IMR-90 (cell line): Measurements from ENCODE around the gene UBR4. TPM values are rescaled to one million over a fixed set of nuclear protein-coding genes. Genes with fewer than 3 reads are reported as not detected.

Experiments used
- ATAC-seq: fragments of 200-7000 bp; cut with Tn5 transposase; 2 replicates; pipeline ENCODE4 v1.9.1; 2020; ENCODE audit warnings: low read depth, mild to moderate bottlenecking, moderate library complexity
- BruUV-seq: library from RNA; stranded (reverse); fragments of 400-500 nt; replicated peaks from 2 replicates; lab custom pipeline; 2021; lab: Mats Ljungman, UMichigan
- CTCF ChIA-PET: fragments of 300-600 bp; formaldehyde crosslinking; extraction: SDS; loops from one replicate; lab custom pipeline; 2021; ENCODE audit warnings: antibody characterized with exemption; lab: Yijun Ruan, JAX
- POLR2A ChIA-PET: fragments of 300-600 bp; sonication (Branson Sonifier 250); formaldehyde crosslinking; loops from one replicate; lab custom pipeline; 2022; ENCODE audit warnings: antibody characterized with exemption; ENCODE audit not compliant: unreplicated experiment; lab: Charles Lee
- DNase-seq: peaks from one replicate; pipeline ENCODE4 v3.0.0; 2013
- H2AFZ ChIP-seq: replicated peaks from 2 replicates; pipeline ENCODE3; 2013; ENCODE audit warnings: low read length, mild to moderate bottlenecking; ENCODE audit not compliant: poor library complexity
- H2AK5ac ChIP-seq: 2 replicates; pipeline ENCODE4 v1.6.1; 2013; ENCODE audit warnings: low read depth, low read length, inconsistent platforms
- H2AK9ac ChIP-seq: replicated peaks from 2 replicates; pipeline ENCODE3; 2013; ENCODE audit warnings: mild to moderate bottlenecking, low read depth, low read length, moderate library complexity; ENCODE audit not compliant: poor library complexity
- H2BK120ac ChIP-seq: 2 replicates; pipeline ENCODE4 v1.6.1; 2013; ENCODE audit warnings: low read depth, low read length, inconsistent platforms
- H2BK15ac ChIP-seq: 3 replicates; pipeline ENCODE4 v1.6.1; 2013; ENCODE audit warnings: low read depth, low read length, inconsistent platforms
- H2BK20ac ChIP-seq: 2 replicates; pipeline ENCODE4 v1.6.1; 2013; ENCODE audit warnings: low read depth, mild to moderate bottlenecking, inconsistent platforms, low read length, moderate library complexity
- H2BK5ac ChIP-seq: 2 replicates; pipeline ENCODE4 v1.6.1; 2013; ENCODE audit warnings: mild to moderate bottlenecking, low read depth, low read length, inconsistent platforms; ENCODE audit not compliant: poor library complexity, severe bottlenecking
- H3K14ac ChIP-seq: replicated peaks from 2 replicates; pipeline ENCODE4 v1.6.1; 2013; ENCODE audit warnings: low read depth, low read length, inconsistent platforms
- H3K18ac ChIP-seq: 2 replicates; pipeline ENCODE4 v1.6.1; 2013; ENCODE audit warnings: low read depth, low read length, control low read depth
- H3K23ac ChIP-seq: 2 replicates; pipeline ENCODE4 v1.6.1; 2013; ENCODE audit warnings: low read depth, low read length, inconsistent platforms
- H3K27ac ChIP-seq: 2 replicates; pipeline ENCODE4 v1.5.1; 2013; ENCODE audit warnings: mild to moderate bottlenecking, control low read depth, low read length; ENCODE audit not compliant: insufficient read depth
- H3K27me3 ChIP-seq: 2 replicates; pipeline ENCODE4 v1.6.1; 2013; ENCODE audit warnings: low read length; ENCODE audit not compliant: control insufficient read depth, insufficient read depth
- H3K36me3 ChIP-seq: 2 replicates; pipeline ENCODE4 v1.6.1; 2013; ENCODE audit warnings: low read length, mixed read lengths; ENCODE audit not compliant: control insufficient read depth, insufficient read depth
- H3K4ac ChIP-seq: 2 replicates; pipeline ENCODE4 v1.6.1; 2013; ENCODE audit warnings: low read depth, low read length, inconsistent platforms
- H3K4me1 ChIP-seq: 2 replicates; pipeline ENCODE4 v1.6.1; 2013; ENCODE audit warnings: low read length, mixed read lengths; ENCODE audit not compliant: control insufficient read depth, insufficient read depth
- H3K4me2 ChIP-seq: 2 replicates; pipeline ENCODE4 v1.6.1; 2013; ENCODE audit warnings: low read depth, mild to moderate bottlenecking, control low read depth, low read length, moderate library complexity
- H3K4me3 ChIP-seq: 2 replicates; pipeline ENCODE4 v1.5.1; 2013; ENCODE audit warnings: low read depth, mild to moderate bottlenecking, control low read depth, low read length, moderate library complexity; ENCODE audit not compliant: insufficient read depth
- H3K56ac ChIP-seq: 2 replicates; pipeline ENCODE4 v1.6.1; 2013; ENCODE audit warnings: low read length, inconsistent platforms; ENCODE audit not compliant: insufficient read depth; ENCODE audit errors: extremely low read depth
- H3K79me1 ChIP-seq, 2 experiments: 2 replicates each; pipeline ENCODE4 v1.6.1; 2013; ENCODE audit warnings: low read length in 2 of 2, inconsistent platforms in 1 of 2, low read depth in 1 of 2
- H3K9ac ChIP-seq: 2 replicates; pipeline ENCODE4 v1.6.1; 2013; ENCODE audit warnings: low read depth, low read length, control low read depth
- H3K9me1 ChIP-seq: 2 replicates; pipeline ENCODE4 v1.6.1; 2013; ENCODE audit warnings: low read length, inconsistent platforms; ENCODE audit not compliant: insufficient read depth
- H3K9me3 ChIP-seq: 2 replicates; pipeline ENCODE4 v1.6.1; 2013; ENCODE audit warnings: low read length; ENCODE audit not compliant: control insufficient read depth, insufficient read depth
- H4K20me1 ChIP-seq: 2 replicates; pipeline ENCODE4 v1.6.1; 2013; ENCODE audit warnings: low read length, inconsistent platforms; ENCODE audit not compliant: insufficient read depth
- H4K5ac ChIP-seq: 2 replicates; pipeline ENCODE4 v1.6.1; 2013; ENCODE audit warnings: mild to moderate bottlenecking, low read depth, low read length, control low read depth
- H4K8ac ChIP-seq, 2 experiments: 2 replicates each; pipeline ENCODE4 v1.6.1; 2013; ENCODE audit warnings: low read depth in 2 of 2, low read length in 2 of 2, control low read depth in 1 of 2, inconsistent platforms in 1 of 2
- H4K91ac ChIP-seq: 2 replicates; pipeline ENCODE4 v1.6.1; 2013; ENCODE audit warnings: low read depth, low read length, inconsistent platforms; ENCODE audit not compliant: insufficient read depth
- BHLHE40 ChIP-seq: fragments of 150-350 bp; IDR thresholded peaks from 2 replicates; pipeline ENCODE4 v1.6.1; 2016; ENCODE audit warnings: mild to moderate bottlenecking, low read depth, low read length
- CHD1 ChIP-seq: IDR thresholded peaks from 2 replicates; pipeline ENCODE4 v1.6.1; 2012; ENCODE audit warnings: low read depth, low read length, improper control_type of control experiment
- ELK1 ChIP-seq: fragments of 150-350 bp; IDR thresholded peaks from 2 replicates; pipeline ENCODE4 v1.6.1; 2016; ENCODE audit warnings: low read depth, mild to moderate bottlenecking, low read length, moderate library complexity, borderline replicate concordance
- FOS ChIP-seq: fragments of 150-350 bp; IDR thresholded peaks from 2 replicates; pipeline ENCODE4 v1.6.1; 2016; ENCODE audit warnings: low read depth, low read length
- MAZ ChIP-seq: IDR thresholded peaks from 2 replicates; pipeline ENCODE4 v1.6.1; 2012; ENCODE audit warnings: low read depth, mild to moderate bottlenecking, low read length, improper control_type of control experiment, moderate library complexity, borderline replicate concordance
- MXI1 ChIP-seq: IDR thresholded peaks from 2 replicates; pipeline ENCODE4 v1.6.1; 2012; ENCODE audit warnings: low read depth, mild to moderate bottlenecking, low read length, moderate library complexity, borderline replicate concordance
- NFE2L2 ChIP-seq: fragments of 150-350 bp; IDR thresholded peaks from 2 replicates; pipeline ENCODE4 v1.6.1; 2016; ENCODE audit warnings: low read depth, mild to moderate bottlenecking, low read length
- POLR2A ChIP-seq: IDR thresholded peaks from 2 replicates; pipeline ENCODE4 v1.6.1; 2012; ENCODE audit warnings: mild to moderate bottlenecking, low read depth, low read length
- RAD21 ChIP-seq: IDR thresholded peaks from 2 replicates; pipeline ENCODE4 v1.6.1; 2012; ENCODE audit warnings: low read length, improper control_type of control experiment
- RCOR1 ChIP-seq: IDR thresholded peaks from 2 replicates; pipeline ENCODE4 v1.6.1; 2012; ENCODE audit warnings: mild to moderate bottlenecking, low read length, improper control_type of control experiment; ENCODE audit not compliant: insufficient replicate concordance
- RFX5 ChIP-seq: IDR thresholded peaks from 2 replicates; pipeline ENCODE4 v1.8.0; 2012; ENCODE audit warnings: low read depth, mild to moderate bottlenecking, low read length, moderate library complexity
- SMC3 ChIP-seq: fragments of 150-350 bp; IDR thresholded peaks from 2 replicates; pipeline ENCODE4 v1.6.1; 2016; ENCODE audit warnings: low read depth, mild to moderate bottlenecking, antibody characterized with exemption, low read length, moderate library complexity
- WGBS, 2 experiments: methylation state at CpG; one replicate each; pipeline versions ENCODE4 v1.1.5 to v1.1.7; 2013; ENCODE audit warnings: missing lambda C conversion rate in 2 of 2; ENCODE audit not compliant: insufficient read length in 1 of 2; ENCODE audit errors: extremely low coverage in 2 of 2; 5-methylcytosine and 5-hydroxymethylcytosine counted together
- dilution Hi-C: fragments of 300-500 bp; cut with HindIII; formaldehyde crosslinking; loops from one replicate; pipeline ENCODE4 v1.14.3; 2018; ENCODE audit warnings: low sequenced_read_pairs; ENCODE audit not compliant: unreplicated experiment
- in situ Hi-C: fragments of 300-500 bp; cut with MboI; formaldehyde crosslinking; loops from 3 replicates; pipeline ENCODE4 v1.14.3; 2019; ENCODE audit warnings: low sequenced_read_pairs, inconsistent platforms, mixed read lengths
- intact Hi-C: fragments of 100-400 bp; cut with micrococcal nuclease; formaldehyde crosslinking; loops from 2 replicates; pipeline ENCODE4 v1.10.0; 2022
- polyA plus RNA-seq, 3 experiments: library from polyadenylated mRNA; depleted of rRNA; stranded (reverse); fragments of >200 nt; gene quantifications; 2 replicates each; pipeline ENCODE4 v1.2.3, GENCODE V29; 2012; ENCODE audit warnings: low replicate concordance in 1 of 3
- total RNA-seq: library from RNA; depleted of rRNA; stranded (reverse); fragments of >200 nt; gene quantifications from 2 replicates; pipeline ENCODE4 v1.2.3, GENCODE V29; 2012
- TF ChIP-seq, protein P1 (sequence below): conservative IDR thresholded peaks from 2 replicates; pipeline ENCODE4 v1.5.1; 2012; ENCODE audit warnings: mild to moderate bottlenecking, low read depth, low read length, improper control_type of control experiment
- TF ChIP-seq, protein P2 (sequence below): fragments of 150-350 bp; IDR thresholded peaks from 2 replicates; pipeline ENCODE4 v1.6.1; 2017; ENCODE audit warnings: mild to moderate bottlenecking, antibody characterized with exemption, low read length, low read depth

Gene UBR4
- total and polyA plus RNA-seq, 2 of the 4 experiments (the other 2 are of a cell fraction) = 87.8 to 121 TPM

DNA sequence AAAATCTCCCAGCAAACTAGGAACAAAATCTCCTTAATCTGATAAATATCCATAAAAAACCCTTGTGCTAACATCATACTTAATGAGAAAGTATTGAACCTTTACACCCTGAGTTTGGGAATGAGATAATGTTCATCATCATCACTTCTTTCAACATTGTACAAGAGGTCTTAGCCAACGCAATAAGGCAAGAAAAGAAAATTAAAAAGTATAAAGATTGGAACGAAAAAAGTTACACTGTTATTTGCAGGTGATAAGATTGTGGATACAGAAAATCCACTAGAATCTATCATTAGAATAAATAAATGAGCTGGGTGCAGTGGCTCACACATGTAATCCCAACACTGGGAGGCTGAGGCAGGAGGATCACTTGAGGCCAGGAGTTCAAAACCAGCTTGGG is 76.7 kb downstream of the UBR4 start:
- no peak overlapping the region for H3K27ac ChIP-seq
- peaks cover 6 to 31% of the 10 kb centered on the region in 2 experiments for H3K79me1 ChIP-seq
- H3K9me1 ChIP-seq = no peaks in the 10 kb centered on the region
- H2BK15ac ChIP-seq = no peak overlapping the region
- H2AFZ ChIP-seq = no peak overlapping the region
- H2BK120ac ChIP-seq = no peak overlapping the region
- DNase-seq (no peak), ATAC-seq (no peak)
- WGBS, 2 experiments = no CpG with 5 or more reads among the region's 2 CpGs
- H3K23ac ChIP-seq = no peak overlapping the region
- H3K14ac ChIP-seq = no peak overlapping the region
- POLR2A ChIA-PET = no interaction called here
- no peak for TF ChIP-seq CHD1
- no peak for TF ChIP-seq RAD21
- TF ChIP-seq, protein P1, sequence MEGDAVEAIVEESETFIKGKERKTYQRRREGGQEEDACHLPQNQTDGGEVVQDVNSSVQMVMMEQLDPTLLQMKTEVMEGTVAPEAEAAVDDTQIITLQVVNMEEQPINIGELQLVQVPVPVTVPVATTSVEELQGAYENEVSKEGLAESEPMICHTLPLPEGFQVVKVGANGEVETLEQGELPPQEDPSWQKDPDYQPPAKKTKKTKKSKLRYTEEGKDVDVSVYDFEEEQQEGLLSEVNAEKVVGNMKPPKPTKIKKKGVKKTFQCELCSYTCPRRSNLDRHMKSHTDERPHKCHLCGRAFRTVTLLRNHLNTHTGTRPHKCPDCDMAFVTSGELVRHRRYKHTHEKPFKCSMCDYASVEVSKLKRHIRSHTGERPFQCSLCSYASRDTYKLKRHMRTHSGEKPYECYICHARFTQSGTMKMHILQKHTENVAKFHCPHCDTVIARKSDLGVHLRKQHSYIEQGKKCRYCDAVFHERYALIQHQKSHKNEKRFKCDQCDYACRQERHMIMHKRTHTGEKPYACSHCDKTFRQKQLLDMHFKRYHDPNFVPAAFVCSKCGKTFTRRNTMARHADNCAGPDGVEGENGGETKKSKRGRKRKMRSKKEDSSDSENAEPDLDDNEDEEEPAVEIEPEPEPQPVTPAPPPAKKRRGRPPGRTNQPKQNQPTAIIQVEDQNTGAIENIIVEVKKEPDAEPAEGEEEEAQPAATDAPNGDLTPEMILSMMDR = no peak
- no peak for TF ChIP-seq FOS
- no peak for TF ChIP-seq ELK1
- TF ChIP-seq POLR2A = no peak
- no peak for TF ChIP-seq RCOR1
- TF ChIP-seq, protein P2, sequence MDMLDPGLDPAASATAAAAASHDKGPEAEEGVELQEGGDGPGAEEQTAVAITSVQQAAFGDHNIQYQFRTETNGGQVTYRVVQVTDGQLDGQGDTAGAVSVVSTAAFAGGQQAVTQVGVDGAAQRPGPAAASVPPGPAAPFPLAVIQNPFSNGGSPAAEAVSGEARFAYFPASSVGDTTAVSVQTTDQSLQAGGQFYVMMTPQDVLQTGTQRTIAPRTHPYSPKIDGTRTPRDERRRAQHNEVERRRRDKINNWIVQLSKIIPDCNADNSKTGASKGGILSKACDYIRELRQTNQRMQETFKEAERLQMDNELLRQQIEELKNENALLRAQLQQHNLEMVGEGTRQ = no peak
- no peak for TF ChIP-seq RFX5
- no peak for TF ChIP-seq SMC3
- no peak for TF ChIP-seq MAZ
- TF ChIP-seq NFE2L2 = no peak
- TF ChIP-seq MXI1 = no peak
- no peak for TF ChIP-seq BHLHE40
- H3K9ac ChIP-seq = no peak overlapping the region
- peaks cover 4% of the 10 kb centered on the region; the same call in 1 of the 2 replicates for H3K9me3 ChIP-seq
- no peak overlapping the region for H2AK9ac ChIP-seq
- no TSS peak for BruUV-seq
- 0 out of 2 replicates have a peak, but pooled peaks cover 8% of the 10 kb centered on the region for H4K20me1 ChIP-seq
- H4K5ac ChIP-seq = no peak overlapping the region
- H4K91ac ChIP-seq = no peak overlapping the region
- no peak overlapping the region for H4K8ac ChIP-seq
- H2BK20ac ChIP-seq = no peak overlapping the region
- H3K4me1 ChIP-seq = no peaks in the 10 kb centered on the region
- H3K56ac ChIP-seq = no peak overlapping the region
- intact Hi-C loops = loop anchor here (2.0 to 10.0 kb wide), 2 partner anchors 25 to 51 kb away; no protein-coding TSS in a partner anchor
- dilution Hi-C loops = no loop called here
- H2BK5ac ChIP-seq = no peak overlapping the region
- no peak overlapping the region for H2AK5ac ChIP-seq
- no peak overlapping the region for H3K4me2 ChIP-seq
- H3K4me3 ChIP-seq = no peak overlapping the region
- no peak overlapping the region for H3K4ac ChIP-seq
- in situ Hi-C loops = no loop called here
- H3K18ac ChIP-seq = no peak overlapping the region
- peaks cover 53% of the 10 kb centered on the region for H3K36me3 ChIP-seq
- CTCF ChIA-PET = no interaction called here
- no peaks in the 10 kb centered on the region for H3K27me3 ChIP-seq
